Retinal pigment epithelial cell (primary cell): Measurements from ENCODE around the gene SLC18A3.

ENCODE experiments used
- DNase-seq: peaks from one replicate; pipeline ENCODE4 v3.0.0-alpha.2; 2010; ENCODE audit warnings: low read depth
- H3K4me3 ChIP-seq: 2 replicates; pipeline ENCODE4 v1.5.1; 2011; ENCODE audit warnings: mild to moderate bottlenecking, low read length, control low read depth, moderate library complexity
- CTCF ChIP-seq: conservative IDR thresholded peaks from 2 replicates; pipeline ENCODE4 v1.5.1; 2011; ENCODE audit warnings: low read depth, low read length, control low read depth, inconsistent platforms

Gene SLC18A3

GRCh38 chr10:49611166-49611815, 1.2 kb downstream of the SLC18A3 start:
- DNase-seq: no peak
- TF ChIP-seq CTCF: no peak
- no peak overlapping the region for H3K4me3 ChIP-seq

GRCh38 chr10:49611816-49612512, 1.9 kb downstream of the SLC18A3 start:
- DNase-seq: no peak
- no peak for TF ChIP-seq CTCF
- H3K4me3 ChIP-seq: no peak overlapping the region

- no peak overlapping the region for H3K4me3 ChIP-seq
- DNase-seq: no peak
- TF ChIP-seq CTCF: peak; percentile 2
These were observed 2.5 kb downstream of the SLC18A3 start for GRCh38 chr10:49612513-49613164.

GRCh38 chr10:49613165-49613881, 3.2 kb downstream of the SLC18A3 start:
- no peak for DNase-seq
- no peak for TF ChIP-seq CTCF
- H3K4me3 ChIP-seq: no peak overlapping the region

GRCh38 chr10:49613882-49614241, 3.8 kb downstream of the SLC18A3 start, which contains the start of gene CHAT:
CHAT (plus strand) TSS chr10:49614037; CDS start chr10:49614190, 153 bp downstream.
- TF ChIP-seq CTCF: no peak
- H3K4me3 ChIP-seq: no peak within 1 kb of the TSS
- no peak for DNase-seq

GRCh38 chr10:49614242-49615198, 4.4 kb downstream of the SLC18A3 start:
- DNase-seq: no peak
- TF ChIP-seq CTCF: no peak
- H3K4me3 ChIP-seq: no peak overlapping the region
